Daoy (cell line): ENCODE measurements around the gene CTXN1. TPM values are rescaled to one million over a fixed set of nuclear protein-coding genes. Genes with fewer than 3 reads are reported as not detected.

ENCODE experiments used
- total RNA-seq: library from RNA; depleted of rRNA; stranded (reverse); fragments of >200 nt; shearing (Covaris generic); gene quantifications from 2 replicates; pipeline ENCODE4 v1.2.3, GENCODE V29; 2014; rRNA removed

CTXN1 gene
- total RNA-seq, 1 experiment from 2014 or later: 3.8 TPM

Other genes with a start within 250 kb of the CTXN1 start
- gene MCEMP1, start 249.0 kb downstream of the CTXN1 start, total RNA-seq: not detected in 2 replicates
- 64.7 and 75.2 TPM in 2 replicates for gene TRAPPC5, start 245.3 kb downstream of the CTXN1 start, total RNA-seq
- not detected in 2 replicates for gene FCER2, start 224.0 kb downstream of the CTXN1 start, total RNA-seq
- gene CLEC4G, start 194.0 kb downstream of the CTXN1 start, total RNA-seq: not detected in 2 replicates
- not detected in 2 replicates for gene CD209, start 178.6 kb downstream of the CTXN1 start, total RNA-seq
- not detected in 2 replicates for gene CLEC4M, start 162.9 kb downstream of the CTXN1 start, total RNA-seq
- gene EVI5L, start 95.9 kb downstream of the CTXN1 start, total RNA-seq: 9.3 and 11.7 TPM in 2 replicates
- gene PRR36, start 51.7 kb downstream of the CTXN1 start, total RNA-seq: not detected in 2 replicates
- 8.5 and 11.8 TPM in 2 replicates for gene LRRC8E, start 37.6 kb downstream of the CTXN1 start, total RNA-seq
- gene MAP2K7, start 22.3 kb downstream of the CTXN1 start, total RNA-seq: 8.4 and 8.8 TPM in 2 replicates
- 7.1 TPM in 1 of 2 replicates, not detected in the other for gene TGFBR3L, start 11.3 kb downstream of the CTXN1 start, total RNA-seq
- 33.4 and 33.7 TPM in 2 replicates for gene SNAPC2, start 5.8 kb downstream of the CTXN1 start, total RNA-seq
- 74.5 and 105 TPM in 2 replicates for gene TIMM44, start 17.5 kb upstream of the CTXN1 start, total RNA-seq
- 38.5 and 45.4 TPM in 2 replicates for gene ELAVL1, start 79.5 kb upstream of the CTXN1 start, total RNA-seq
- not detected in 2 replicates for gene CCL25, start 126.6 kb upstream of the CTXN1 start, total RNA-seq
- gene FBN3, start 223.5 kb upstream of the CTXN1 start, total RNA-seq: not detected in 2 replicates